Kidney glomerular epithelial cell (primary cell): ENCODE measurements around the gene CEP170B.
"Not testable (repeated sequence)": the region's sequence is repeated elsewhere in the genome, so short reads cannot be mapped to it uniquely, and the experiment has no call there.

ENCODE experiments used
- DNase-seq: peaks from one replicate; lab custom pipeline; 2025; lab: John Stamatoyannopoulos, UW

Gene CEP170B

GRCh38 chr14:104913435-104913834 lies 48.4 kb downstream of the CEP170B start:
- DNase-seq: no peak

- no peak for DNase-seq
These were observed 52.0 kb downstream of the CEP170B start for GRCh38 chr14:104917116-104917515.

GRCh38 chr14:104917993-104918392 lies 52.9 kb downstream of the CEP170B start:
- no peak for DNase-seq

GRCh38 chr14:104919152-104919992 lies 54.3 kb downstream of the CEP170B start:
- DNase-seq: not testable (repeated sequence)

- DNase-seq: no peak
These were observed 54.9 kb downstream of the CEP170B start for GRCh38 chr14:104919993-104920315.

- DNase-seq: no peak
These were observed 58.8 kb downstream of the CEP170B start for GRCh38 chr14:104923640-104924420.

- DNase-seq: no peak
These were observed 59.5 kb downstream of the CEP170B start, which contains the start of gene PLD4 for GRCh38 chr14:104924421-104925213. Gene PLD4 (plus strand): TSS chr14:104924879. CDS start chr14:104927141, 2,262 bp downstream.

- no peak for DNase-seq
These were observed 60.3 kb downstream of the CEP170B start for GRCh38 chr14:104925214-104925854.

- DNase-seq: no peak
These were observed 61.0 kb downstream of the CEP170B start for GRCh38 chr14:104925855-104926609.

- DNase-seq: no peak
These were observed 61.8 kb downstream of the CEP170B start for GRCh38 chr14:104926619-104927431.

- no peak for DNase-seq
These were observed 62.4 kb downstream of the CEP170B start for GRCh38 chr14:104927432-104927816.

- no peak for DNase-seq
These were observed 62.8 kb downstream of the CEP170B start for GRCh38 chr14:104927901-104928300.

GRCh38 chr14:104928391-104929133 lies 63.5 kb downstream of the CEP170B start:
- no peak for DNase-seq

GRCh38 chr14:104929268-104930230 lies 64.5 kb downstream of the CEP170B start:
- DNase-seq: no peak

GRCh38 chr14:104930526-104931303 lies 65.6 kb downstream of the CEP170B start:
- no peak for DNase-seq

- DNase-seq: no peak
These were observed 66.3 kb downstream of the CEP170B start for GRCh38 chr14:104931304-104931770.
